NOMO-1 (cell line): ENCODE measurements around the gene OLFML3.
A peak's percentile ranks its signal among the peaks of the same experiment; 100 is the strongest.
"Not testable (repeated sequence)": the region's sequence is repeated elsewhere in the genome, so short reads cannot be mapped to it uniquely, and the experiment has no call there.

Experiments used
- DNase-seq, 2 experiments: peaks; one replicate each; lab custom pipeline; 2025; ENCODE audit not compliant: unreplicated experiment in 2 of 2; lab: John Stamatoyannopoulos, UW

OLFML3 gene

GRCh38 chr1:113948151-113948550 lies 31.1 kb upstream of the OLFML3 start:
- DNase-seq, result not testable (repeated sequence)

GRCh38 chr1:113949007-113949406 lies 30.3 kb upstream of the OLFML3 start:
- DNase-seq, result no peak

- DNase-seq, result no peak
These were observed 28.4 kb upstream of the OLFML3 start for GRCh38 chr1:113950908-113951307.

GRCh38 chr1:113951719-113952118 lies 27.6 kb upstream of the OLFML3 start:
- no peak for DNase-seq

GRCh38 chr1:113957984-113958383 lies 21.3 kb upstream of the OLFML3 start:
- DNase-seq, result no peak

- no peak for DNase-seq
These were observed 20.6 kb upstream of the OLFML3 start for GRCh38 chr1:113958691-113959090.

GRCh38 chr1:113963281-113963906 lies 15.9 kb upstream of the OLFML3 start:
- DNase-seq, result no peak

GRCh38 chr1:113965703-113966412 lies 13.4 kb upstream of the OLFML3 start:
- DNase-seq, result no peak

- DNase-seq, result no peak
These were observed 6.3 kb upstream of the OLFML3 start for GRCh38 chr1:113972954-113973353.

GRCh38 chr1:113975211-113975895 lies 3.9 kb upstream of the OLFML3 start:
- DNase-seq, result peak; percentile 81 to 97

- DNase-seq, result peak; percentile 30 to 32
These were observed 2.5 kb upstream of the OLFML3 start for GRCh38 chr1:113976609-113977278.

GRCh38 chr1:113977906-113978305 lies 1.4 kb upstream of the OLFML3 start:
- DNase-seq, result peak; percentile 13 to 50

- no peak for DNase-seq
These were observed 836 bp downstream of the OLFML3 start for GRCh38 chr1:113980110-113980509.

- peak; percentile 17 to 36 for DNase-seq
These were observed 3.0 kb downstream of the OLFML3 start for GRCh38 chr1:113981962-113982931.

GRCh38 chr1:113982949-113983348 lies 3.7 kb downstream of the OLFML3 start:
- DNase-seq, result no peak

GRCh38 chr1:113983391-113983790 lies 4.1 kb downstream of the OLFML3 start:
- no peak for DNase-seq

- no peak for DNase-seq
These were observed 4.6 kb downstream of the OLFML3 start for GRCh38 chr1:113983826-113984225.

- no peak for DNase-seq
These were observed 5.4 kb downstream of the OLFML3 start for GRCh38 chr1:113984710-113985109.

GRCh38 chr1:113986802-113987201 lies 7.5 kb downstream of the OLFML3 start:
- DNase-seq, result no peak

GRCh38 chr1:113987259-113987658 lies 8.0 kb downstream of the OLFML3 start:
- DNase-seq, result no peak
